ENCODE measurements around the gene CACNA2D3. TPM values are rescaled to one million over a fixed set of nuclear protein-coding genes. Genes with fewer than 3 reads are reported as not detected.

Gene CACNA2D3
- total and polyA plus RNA-seq, 7 experiments from 2014 or later = 0.27 to 4.1 TPM; not detected in 5

GRCh38 chr3:54761637-54762036 is 639.3 kb downstream of the CACNA2D3 start:
- H3K4me3 ChIP-seq (ENCODE audit: low read length) = no peak overlapping the region
- POLR2A ChIA-PET = no interaction called here

GRCh38 chr3:54764911-54765310 is 642.6 kb downstream of the CACNA2D3 start:
- Histone ChIP-seq H3K27me3 (ENCODE audit: control insufficient read depth in 2 of 2, insufficient read depth in 2 of 2, low read length in 2 of 2) (no peaks in the 10 kb centered on the region), H3K4me3 (ENCODE audit: low read length) (no peak overlapping the region), H3K4me1 (ENCODE audit: control insufficient read depth in 2 of 2, insufficient read depth in 2 of 2, low read length in 2 of 2) (no peaks in the 10 kb centered on the region), H3K36me3 (ENCODE audit: control insufficient read depth in 2 of 3, insufficient read depth in 3 of 3, low read length in 3 of 3) (no peaks in the 10 kb centered on the region), H3K27ac (ENCODE audit: low read depth, low read length) (no peak overlapping the region), H3K9me3 (ENCODE audit: control insufficient read depth in 2 of 3, low read length in 3 of 3) (no peaks in the 10 kb centered on the region)
- ChIA-PET CTCF (no interaction called here), POLR2A (interaction anchor here (0.6 kb wide), 1 partner anchor 64 kb away, joined by 3 read pairs; no protein-coding TSS in a partner anchor)
- Mint-ChIP-seq H3K27me3 (peaks cover 0 to 23% (median 4%) of the 10 kb centered on the region in 5 donors), H3K36me3 (no peaks in the 10 kb centered on the region), H3K9me3 (peaks cover 0 to 9% (median 0%) of the 10 kb centered on the region in 11 donors), H3K4me1 (no peaks in the 10 kb centered on the region), H3K27ac (no peak overlapping the region), H3K4me3 (no peak overlapping the region)
- no peak for ATAC-seq
- intact Hi-C loops (cut with micrococcal nuclease) = no loop called here
- DNase-seq = no peak

More at GRCh38 chr3:54761637-54762036, 639.3 kb downstream of the CACNA2D3 start:
- Histone ChIP-seq H3K27me3 (ENCODE audit: control insufficient read depth in 2 of 2, insufficient read depth in 2 of 2, low read length in 2 of 2) (no peaks in the 10 kb centered on the region), H3K9me3 (ENCODE audit: control insufficient read depth in 2 of 3, low read length in 3 of 3) (no peaks in the 10 kb centered on the region), H3K4me1 (ENCODE audit: control insufficient read depth in 2 of 2, insufficient read depth in 2 of 2, low read length in 2 of 2) (no peaks in the 10 kb centered on the region), H3K27ac (ENCODE audit: low read depth, low read length) (no peak overlapping the region), H3K36me3 (ENCODE audit: control insufficient read depth in 2 of 3, insufficient read depth in 3 of 3, low read length in 3 of 3) (no peaks in the 10 kb centered on the region)
- H3K9me3 Mint-ChIP-seq = peaks cover 0 to 9% (median 0%) of the 10 kb centered on the region in 11 donors
- no peak overlapping the region for H3K27ac Mint-ChIP-seq
- H3K4me3 Mint-ChIP-seq = no peak overlapping the region
- no peaks in the 10 kb centered on the region for H3K36me3 Mint-ChIP-seq
- peaks cover 0 to 26% (median 4%) of the 10 kb centered on the region in 5 donors for H3K27me3 Mint-ChIP-seq
- intact Hi-C loops (cut with micrococcal nuclease) = no loop called here
- H3K4me1 Mint-ChIP-seq = no peaks in the 10 kb centered on the region
- no peak for ATAC-seq
- DNase-seq = no peak
- CTCF ChIA-PET = no interaction called here

GRCh38 chr3:54771050-54771449 is 648.7 kb downstream of the CACNA2D3 start:
- DNase-seq (no peak), ATAC-seq (no peak)
- Histone ChIP-seq H3K9me3 (ENCODE audit: control insufficient read depth in 2 of 3, low read length in 3 of 3) (no peaks in the 10 kb centered on the region), H3K4me1 (ENCODE audit: control insufficient read depth in 2 of 2, insufficient read depth in 2 of 2, low read length in 2 of 2) (no peaks in the 10 kb centered on the region), H3K4me3 (ENCODE audit: low read length) (no peak overlapping the region), H3K27me3 (ENCODE audit: control insufficient read depth in 2 of 2, insufficient read depth in 2 of 2, low read length in 2 of 2) (no peaks in the 10 kb centered on the region), H3K27ac (ENCODE audit: low read depth, low read length) (no peak overlapping the region), H3K36me3 (ENCODE audit: control insufficient read depth in 2 of 3, insufficient read depth in 3 of 3, low read length in 3 of 3) (no peaks in the 10 kb centered on the region)
- ChIA-PET CTCF (no interaction called here), POLR2A (no interaction called here)
- Mint-ChIP-seq H3K4me3 (no peak overlapping the region), H3K36me3 (no peaks in the 10 kb centered on the region), H3K27me3 (peaks cover 0 to 3% (median 0%) of the 10 kb centered on the region in 5 donors), H3K4me1 (peaks cover 0 to 2% (median 0%) of the 10 kb centered on the region in 7 donors), H3K9me3 (peaks cover 0 to 5% (median 1%) of the 10 kb centered on the region in 11 donors), H3K27ac (no peak overlapping the region)
- intact Hi-C loops (cut with micrococcal nuclease) = no loop called here

GRCh38 chr3:54772051-54772450 is 649.7 kb downstream of the CACNA2D3 start:
- H3K9me3 Mint-ChIP-seq = peaks cover 0 to 9% (median 1%) of the 10 kb centered on the region in 11 donors
- no peaks in the 10 kb centered on the region for H3K36me3 Mint-ChIP-seq
- peaks cover 0 to 2% (median 0%) of the 10 kb centered on the region in 7 donors for H3K4me1 Mint-ChIP-seq
- no peak overlapping the region for H3K4me3 Mint-ChIP-seq
- intact Hi-C loops (cut with micrococcal nuclease) = no loop called here
- no peaks in the 10 kb centered on the region for H3K36me3 ChIP-seq (ENCODE audit: control insufficient read depth in 2 of 3, insufficient read depth in 3 of 3, low read length in 3 of 3)
- no peak overlapping the region for H3K4me3 ChIP-seq (ENCODE audit: low read length)
- no peaks in the 10 kb centered on the region for H3K27me3 ChIP-seq (ENCODE audit: control insufficient read depth in 2 of 2, insufficient read depth in 2 of 2, low read length in 2 of 2)
- no peak for ATAC-seq
- no peak for DNase-seq
- no peak overlapping the region for H3K27ac ChIP-seq (ENCODE audit: low read depth, low read length)
- CTCF ChIA-PET = no interaction called here
- H3K9me3 ChIP-seq (ENCODE audit: control insufficient read depth in 2 of 3, low read length in 3 of 3) = no peaks in the 10 kb centered on the region
- POLR2A ChIA-PET = no interaction called here
- H3K4me1 ChIP-seq (ENCODE audit: control insufficient read depth in 2 of 2, insufficient read depth in 2 of 2, low read length in 2 of 2) = no peaks in the 10 kb centered on the region
- H3K27me3 Mint-ChIP-seq = peaks cover 0 to 12% (median 0%) of the 10 kb centered on the region in 5 donors
- H3K27ac Mint-ChIP-seq = no peak overlapping the region

- POLR2A ChIA-PET = no interaction called here
- intact Hi-C loops (cut with micrococcal nuclease) = no loop called here
- Histone ChIP-seq H3K4me1 (ENCODE audit: control insufficient read depth in 2 of 2, insufficient read depth in 2 of 2, low read length in 2 of 2) (no peaks in the 10 kb centered on the region), H3K36me3 (ENCODE audit: control insufficient read depth in 2 of 3, insufficient read depth in 3 of 3, low read length in 3 of 3) (no peaks in the 10 kb centered on the region), H3K4me3 (ENCODE audit: low read length) (no peak overlapping the region), H3K9me3 (ENCODE audit: control insufficient read depth in 2 of 3, low read length in 3 of 3) (no peaks in the 10 kb centered on the region), H3K27me3 (ENCODE audit: control insufficient read depth in 2 of 2, insufficient read depth in 2 of 2, low read length in 2 of 2) (no peaks in the 10 kb centered on the region), H3K27ac (ENCODE audit: low read depth, low read length) (no peak overlapping the region)
- no peak overlapping the region for H3K4me3 Mint-ChIP-seq
- CTCF ChIA-PET = no interaction called here
- H3K4me1 Mint-ChIP-seq = peaks cover 0 to 2% (median 0%) of the 10 kb centered on the region in 7 donors
- ATAC-seq (no peak), DNase-seq (no peak)
- no peak overlapping the region for H3K27ac Mint-ChIP-seq
- no peaks in the 10 kb centered on the region for H3K36me3 Mint-ChIP-seq
- H3K27me3 Mint-ChIP-seq = peaks cover 0 to 13% (median 0%) of the 10 kb centered on the region in 5 donors
- peaks cover 0 to 9% (median 1%) of the 10 kb centered on the region in 11 donors for H3K9me3 Mint-ChIP-seq
These were observed 650.4 kb downstream of the CACNA2D3 start for GRCh38 chr3:54772746-54773145.

- no peaks in the 10 kb centered on the region for H3K4me1 ChIP-seq (ENCODE audit: control insufficient read depth in 2 of 2, insufficient read depth in 2 of 2, low read length in 2 of 2)
- Mint-ChIP-seq H3K36me3 (no peaks in the 10 kb centered on the region), H3K27ac (no peak overlapping the region), H3K4me1 (peaks cover 0 to 2% (median 0%) of the 10 kb centered on the region in 7 donors), H3K27me3 (peaks cover 0 to 18% (median 2%) of the 10 kb centered on the region in 5 donors), H3K9me3 (peaks cover 0 to 9% (median 2%) of the 10 kb centered on the region in 11 donors), H3K4me3 (no peak overlapping the region)
- no peaks in the 10 kb centered on the region for H3K9me3 ChIP-seq (ENCODE audit: control insufficient read depth in 2 of 3, low read length in 3 of 3)
- ChIA-PET POLR2A (no interaction called here), CTCF (no interaction called here)
- DNase-seq (no peak), ATAC-seq (no peak)
- no peaks in the 10 kb centered on the region for H3K36me3 ChIP-seq (ENCODE audit: control insufficient read depth in 2 of 3, insufficient read depth in 3 of 3, low read length in 3 of 3)
- no peaks in the 10 kb centered on the region for H3K27me3 ChIP-seq (ENCODE audit: control insufficient read depth in 2 of 2, insufficient read depth in 2 of 2, low read length in 2 of 2)
- no peak overlapping the region for H3K4me3 ChIP-seq (ENCODE audit: low read length)
- intact Hi-C loops (cut with micrococcal nuclease) = no loop called here
- H3K27ac ChIP-seq (ENCODE audit: low read depth, low read length) = no peak overlapping the region
These were observed 650.9 kb downstream of the CACNA2D3 start for GRCh38 chr3:54773271-54773670.

GRCh38 chr3:54776601-54777000 is 654.2 kb downstream of the CACNA2D3 start:
- POLR2A ChIA-PET = no interaction called here

More at GRCh38 chr3:54776601-54777000, 654.2 kb downstream of the CACNA2D3 start:
- H3K36me3 Mint-ChIP-seq = no peaks in the 10 kb centered on the region
- H3K9me3 Mint-ChIP-seq = peaks cover 0 to 9% (median 3%) of the 10 kb centered on the region in 11 donors
- H3K27ac Mint-ChIP-seq = no peak overlapping the region
- Histone ChIP-seq H3K27me3 (ENCODE audit: control insufficient read depth in 2 of 2, insufficient read depth in 2 of 2, low read length in 2 of 2) (no peaks in the 10 kb centered on the region), H3K4me3 (ENCODE audit: low read length) (no peak overlapping the region), H3K9me3 (ENCODE audit: control insufficient read depth in 2 of 3, low read length in 3 of 3) (no peaks in the 10 kb centered on the region), H3K4me1 (ENCODE audit: control insufficient read depth in 2 of 2, insufficient read depth in 2 of 2, low read length in 2 of 2) (no peaks in the 10 kb centered on the region), H3K27ac (ENCODE audit: low read depth, low read length) (no peak overlapping the region), H3K36me3 (ENCODE audit: control insufficient read depth in 2 of 3, insufficient read depth in 3 of 3, low read length in 3 of 3) (no peaks in the 10 kb centered on the region)
- peaks cover 0 to 27% (median 16%) of the 10 kb centered on the region in 5 donors for H3K27me3 Mint-ChIP-seq
- H3K4me1 Mint-ChIP-seq = peaks cover 0 to 2% (median 0%) of the 10 kb centered on the region in 7 donors
- ATAC-seq (no peak), DNase-seq (no peak)
- intact Hi-C loops (cut with micrococcal nuclease) = no loop called here
- H3K4me3 Mint-ChIP-seq = no peak overlapping the region
- CTCF ChIA-PET = no interaction called here
